GM18951 (cell line): ENCODE data around the gene BMPR1A.
"Not testable (repeated sequence)": the region's sequence is repeated elsewhere in the genome, so short reads cannot be mapped to it uniquely, and the experiment has no call there.

Experiments
- POLR2A ChIP-seq: IDR thresholded peaks from 4 replicates; pipeline ENCODE4 v1.6.1; 2011; ENCODE audit warnings: mild to moderate bottlenecking; ENCODE audit not compliant: insufficient read length, insufficient read depth; ENCODE audit errors: extremely low read depth
- in situ Hi-C: fragments of 300-500 bp; cut with MboI; formaldehyde crosslinking; loops from one replicate; pipeline ENCODE4 v1.12.0; 2022; ENCODE audit warnings: low sequenced_read_pairs, mixed read lengths, inconsistent platforms; ENCODE audit not compliant: unreplicated experiment

Gene BMPR1A

DNA sequence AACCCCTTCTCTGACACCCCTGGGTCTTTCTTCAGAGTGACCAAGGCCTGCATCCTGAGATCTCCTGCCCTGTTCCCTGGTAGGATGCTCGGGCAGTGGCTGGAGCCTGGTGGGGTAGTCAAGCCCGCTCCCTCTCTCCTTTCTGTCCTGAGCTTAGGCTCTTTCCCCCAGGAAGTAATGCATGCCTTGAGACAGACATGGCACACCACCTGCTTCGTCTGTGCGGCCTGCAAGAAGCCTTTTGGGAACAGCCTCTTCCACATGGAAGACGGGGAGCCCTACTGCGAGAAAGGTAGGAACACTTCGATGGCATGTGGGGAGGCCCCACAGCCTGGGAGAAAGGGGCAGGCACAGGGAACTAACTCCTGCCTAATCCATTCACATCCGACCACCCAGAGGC is 37.9 kb upstream of the BMPR1A start:
- in situ Hi-C loops, result no loop called here
- no peak for TF ChIP-seq POLR2A

DNA sequence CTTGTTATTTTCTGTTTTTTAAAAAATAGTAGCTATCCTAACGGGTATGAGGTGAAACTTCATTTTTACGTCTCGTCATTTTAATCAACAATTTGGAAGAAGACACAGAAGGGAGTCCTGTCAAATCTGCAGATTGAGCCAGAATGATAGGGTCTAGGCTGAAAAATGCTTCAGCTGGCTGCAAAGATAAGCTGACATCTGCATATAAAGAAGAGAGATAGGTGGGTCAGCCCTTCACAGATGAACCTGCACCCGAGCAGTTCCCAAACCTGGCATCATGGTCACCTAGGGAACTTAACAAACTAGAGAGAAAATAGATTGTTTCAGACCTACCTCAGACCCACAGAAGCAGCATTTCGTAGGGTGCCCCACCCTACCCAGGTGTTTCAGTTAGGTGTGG is 35.2 kb upstream of the BMPR1A start:
- in situ Hi-C loops, result no loop called here
- TF ChIP-seq POLR2A, result no peak

DNA sequence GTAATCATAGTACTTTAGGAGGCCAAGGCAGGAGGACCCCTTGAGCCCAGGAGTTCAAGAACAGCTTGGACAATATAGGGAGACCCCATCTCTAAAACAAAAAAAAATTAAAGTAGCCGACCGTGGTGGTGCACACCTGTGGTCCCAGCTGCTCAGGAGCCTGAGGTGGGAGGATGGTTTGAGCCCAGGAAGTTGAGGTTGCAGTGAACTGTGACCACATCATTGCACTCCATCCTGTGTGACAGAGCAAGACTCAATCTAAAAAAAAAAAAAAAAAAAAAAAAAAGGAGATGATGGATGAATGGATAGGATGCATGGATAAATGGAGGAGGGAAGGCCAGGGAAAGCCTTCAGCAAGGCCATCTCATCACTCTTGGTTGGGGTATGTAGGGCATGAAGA is 33.4 kb upstream of the BMPR1A start:
- TF ChIP-seq POLR2A, result no peak
- in situ Hi-C loops, result no loop called here

DNA sequence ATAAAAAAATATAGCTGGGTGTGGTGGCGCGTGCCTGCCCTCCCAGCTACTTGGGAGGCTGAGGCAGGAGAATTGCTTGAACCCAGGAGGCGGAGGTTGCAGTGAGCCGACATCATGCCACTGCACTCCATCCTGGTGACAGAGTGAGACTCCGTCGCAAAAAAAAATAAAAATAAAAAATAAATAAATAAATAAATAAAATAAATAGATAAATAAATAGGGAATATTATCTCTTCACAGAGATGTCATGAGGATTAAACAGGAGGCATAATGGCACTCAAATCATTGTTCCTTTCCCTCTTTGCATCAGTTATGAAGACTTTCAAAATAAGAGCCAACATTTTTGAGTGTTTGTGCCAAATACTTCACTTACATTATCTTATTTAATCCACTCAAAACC is 32.0 kb upstream of the BMPR1A start:
- TF ChIP-seq POLR2A, result no peak
- in situ Hi-C loops, result no loop called here

DNA sequence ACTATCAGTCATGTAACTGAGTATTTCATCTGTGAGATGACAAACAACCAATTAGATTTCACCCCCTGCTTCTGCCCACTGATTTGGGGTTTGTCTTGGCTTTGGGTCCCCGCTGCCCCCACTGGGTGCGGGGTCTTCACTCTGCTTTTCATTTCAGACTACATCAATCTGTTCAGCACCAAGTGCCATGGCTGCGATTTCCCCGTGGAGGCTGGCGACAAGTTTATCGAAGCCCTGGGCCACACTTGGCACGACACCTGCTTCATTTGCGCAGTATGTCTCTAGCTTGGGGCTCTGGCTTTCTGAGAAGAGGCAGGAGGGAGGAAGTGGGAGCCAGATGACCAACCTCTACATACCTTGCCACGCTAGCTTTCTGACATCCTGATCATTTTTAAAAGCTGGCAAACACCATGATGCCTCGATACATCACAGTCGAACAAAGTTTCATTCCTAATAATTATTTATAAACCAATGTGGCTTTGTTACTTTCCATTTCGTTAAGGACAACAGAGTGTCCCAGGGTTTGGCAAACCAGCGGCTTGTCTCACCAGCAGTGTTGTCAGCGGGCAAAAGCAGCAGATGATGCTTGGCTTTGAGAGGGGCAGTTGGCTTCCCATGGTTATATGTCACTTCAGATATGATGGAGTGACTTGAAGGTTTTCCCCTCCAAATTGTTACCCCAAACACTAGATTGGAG is 30.3 kb upstream of the BMPR1A start:
- in situ Hi-C loops, result no loop called here
- TF ChIP-seq POLR2A, result no peak

DNA sequence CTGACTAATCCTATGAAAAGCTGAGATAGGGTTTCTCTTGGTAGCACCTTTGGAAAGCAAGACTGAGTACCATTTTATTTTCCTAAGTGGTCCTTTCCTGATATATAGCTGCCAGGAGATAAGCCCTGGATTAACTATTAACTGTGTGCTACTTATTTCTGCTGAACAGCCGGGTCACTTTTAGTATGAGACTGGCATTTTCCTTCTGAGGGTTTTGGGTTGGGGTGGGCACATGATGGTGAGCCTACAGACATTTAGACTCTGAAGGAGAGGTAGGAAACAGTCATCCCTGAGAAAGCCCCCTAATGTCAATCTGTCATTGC is 29.8 kb upstream of the BMPR1A start:
- in situ Hi-C loops, result no loop called here
- no peak for TF ChIP-seq POLR2A

DNA sequence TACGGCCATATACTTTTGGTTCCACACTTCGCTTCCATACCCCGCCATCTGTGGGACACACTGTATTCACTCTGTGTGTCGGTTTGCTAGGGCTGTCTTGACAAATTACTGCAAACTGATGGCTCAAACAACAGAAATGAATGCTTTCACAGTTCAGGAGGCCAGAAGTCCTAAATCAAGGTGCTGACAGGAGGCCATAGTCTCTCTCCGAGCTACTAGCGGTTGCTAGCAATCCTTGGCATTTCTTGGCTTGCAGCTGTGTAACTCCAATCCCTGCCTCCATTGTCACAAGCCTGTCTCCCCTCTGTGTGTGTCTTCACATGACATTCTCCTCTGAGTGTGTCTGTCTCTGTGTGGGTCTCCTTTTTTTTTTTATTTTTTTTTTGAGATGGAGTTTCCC is 28.9 kb upstream of the BMPR1A start:
- TF ChIP-seq POLR2A, result no peak
- in situ Hi-C loops, result no loop called here

DNA sequence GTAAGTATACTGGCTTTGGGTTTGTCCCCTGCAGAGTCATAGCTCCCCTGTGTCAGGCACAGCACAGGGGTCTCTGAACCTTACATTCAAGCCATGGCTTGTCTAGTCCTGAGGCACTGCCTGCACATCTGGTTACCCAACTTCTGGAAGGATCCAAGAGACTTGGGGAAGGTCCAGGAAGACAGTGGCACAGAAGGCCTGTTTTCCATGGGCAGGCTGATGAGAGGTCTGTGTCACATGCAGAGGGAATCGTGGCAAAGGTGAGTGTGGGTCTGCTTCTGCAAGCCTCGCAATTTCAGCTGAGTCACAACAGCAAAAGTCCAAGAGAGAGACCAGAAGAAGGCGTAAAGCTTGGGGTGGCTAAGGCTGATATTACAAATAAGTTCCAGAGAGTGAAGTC is 28.4 kb upstream of the BMPR1A start:
- in situ Hi-C loops, result no loop called here
- no peak for TF ChIP-seq POLR2A

DNA sequence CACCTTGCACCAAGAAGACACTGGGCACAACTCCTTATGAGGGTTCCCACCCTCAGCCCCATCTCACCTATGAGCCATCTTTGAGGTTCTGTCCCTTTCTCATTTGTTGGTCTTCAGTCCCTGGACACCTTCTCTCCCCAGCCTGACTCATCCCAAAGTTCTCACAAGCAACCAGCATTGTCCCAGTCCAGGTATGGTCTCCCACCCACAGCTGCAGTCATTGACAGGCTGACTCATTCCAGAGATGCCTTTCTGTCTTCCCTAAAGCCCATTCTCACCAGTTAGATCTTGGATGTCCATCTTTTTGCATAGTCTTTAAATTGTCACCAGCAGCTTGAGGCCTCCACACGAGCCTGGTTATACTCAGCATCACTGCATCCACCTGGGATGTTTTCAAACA is 26.7 kb upstream of the BMPR1A start:
- no peak for TF ChIP-seq POLR2A
- in situ Hi-C loops, result no loop called here

DNA sequence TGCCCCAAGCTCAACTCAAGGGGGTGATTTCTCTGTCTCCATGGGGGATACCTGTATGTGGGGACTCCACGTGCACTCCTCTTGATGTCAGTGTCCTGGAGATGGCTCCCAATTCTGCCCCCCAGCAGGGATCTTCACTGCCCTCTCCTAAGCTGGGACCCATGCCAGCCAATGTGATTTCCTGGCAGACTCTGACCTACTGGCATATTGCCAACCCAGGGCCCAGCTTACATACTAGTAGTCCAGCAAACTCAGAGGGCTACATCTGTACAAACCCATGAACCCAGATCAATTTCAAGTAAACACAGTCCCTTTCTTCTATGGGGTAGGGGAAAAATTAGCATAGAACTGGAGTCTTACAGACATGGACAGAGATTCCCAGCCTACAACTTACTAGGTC is 26.2 kb upstream of the BMPR1A start:
- no peak for TF ChIP-seq POLR2A
- in situ Hi-C loops, result no loop called here

DNA sequence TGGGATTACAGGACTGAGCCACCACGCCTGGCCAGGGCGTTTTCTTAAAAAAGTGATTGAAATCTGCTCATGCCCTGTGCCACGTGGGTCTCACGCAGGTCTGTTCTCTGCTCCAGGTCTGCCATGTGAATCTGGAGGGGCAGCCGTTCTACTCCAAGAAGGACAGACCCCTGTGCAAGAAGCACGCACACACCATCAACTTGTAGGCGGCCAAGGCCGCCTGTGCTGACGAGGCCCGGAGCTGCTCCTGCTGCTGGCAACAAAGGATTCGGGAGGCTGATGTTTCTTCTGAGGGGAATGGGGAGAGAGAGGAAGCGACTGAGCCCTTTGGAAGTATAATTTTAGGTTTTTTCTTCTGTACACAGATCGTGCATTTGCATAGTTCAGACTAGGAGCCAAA is 23.6 kb upstream of the BMPR1A start:
- in situ Hi-C loops, result no loop called here
- no peak for TF ChIP-seq POLR2A

DNA sequence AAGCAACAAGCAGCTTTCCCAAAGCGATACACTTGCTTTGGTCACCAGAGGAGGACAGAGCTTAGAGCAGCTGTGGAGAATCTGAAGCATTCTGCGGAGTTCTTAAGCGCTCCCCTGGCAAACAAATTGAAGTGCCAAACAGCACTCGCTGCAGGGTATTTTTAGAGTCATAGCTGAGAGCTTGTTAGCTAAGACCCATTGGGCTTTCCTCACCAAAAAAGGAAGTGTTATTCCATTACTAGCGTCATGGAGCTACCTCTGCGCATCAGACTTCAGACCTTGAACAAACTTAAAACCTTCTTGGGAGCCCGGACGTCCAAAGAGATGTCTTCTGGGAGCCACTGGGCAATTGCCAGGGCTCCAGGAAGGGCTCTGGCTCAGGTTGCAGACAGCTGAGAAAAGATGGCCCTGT is 23.2 kb upstream of the BMPR1A start:
- in situ Hi-C loops, result no loop called here
- TF ChIP-seq POLR2A, result no peak

DNA sequence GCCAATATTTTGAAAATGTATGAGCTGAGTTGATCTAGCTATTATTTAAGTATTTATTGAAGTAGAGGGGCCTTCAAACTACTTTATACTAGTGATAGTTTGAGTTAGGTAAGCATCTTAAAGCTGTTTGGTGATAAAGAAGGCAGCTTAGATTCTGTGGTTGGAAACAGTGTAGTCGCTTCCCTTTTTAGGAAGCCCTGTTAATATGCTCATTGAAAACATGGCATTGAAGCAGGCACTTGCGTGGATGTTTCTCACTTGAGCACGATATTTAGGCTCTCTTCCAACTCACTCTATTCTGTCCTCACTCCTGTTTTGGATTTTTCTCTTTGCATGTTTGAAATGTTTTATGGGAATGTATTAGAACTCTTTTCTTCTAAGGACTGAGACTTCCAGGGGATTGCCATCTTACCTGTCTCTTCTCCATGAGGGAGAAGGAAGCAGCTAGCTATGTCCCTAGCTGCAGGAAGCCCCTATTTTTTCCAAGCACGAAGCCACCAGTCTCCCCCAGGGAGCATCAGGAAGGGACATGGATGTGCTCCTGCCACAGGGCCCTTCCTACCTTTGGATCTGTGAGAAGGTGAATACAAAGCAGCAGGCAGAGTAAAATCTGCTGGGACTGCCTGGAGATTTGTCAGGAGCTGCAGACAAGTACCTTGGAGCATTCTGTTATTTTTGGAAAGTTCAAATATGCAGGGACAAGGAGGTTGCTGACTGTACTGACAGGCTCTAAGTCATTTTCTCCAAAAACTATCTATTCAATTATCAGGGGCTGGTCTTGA is 22.0 kb upstream of the BMPR1A start:
- TF ChIP-seq POLR2A, result no peak
- in situ Hi-C loops, result no loop called here

DNA sequence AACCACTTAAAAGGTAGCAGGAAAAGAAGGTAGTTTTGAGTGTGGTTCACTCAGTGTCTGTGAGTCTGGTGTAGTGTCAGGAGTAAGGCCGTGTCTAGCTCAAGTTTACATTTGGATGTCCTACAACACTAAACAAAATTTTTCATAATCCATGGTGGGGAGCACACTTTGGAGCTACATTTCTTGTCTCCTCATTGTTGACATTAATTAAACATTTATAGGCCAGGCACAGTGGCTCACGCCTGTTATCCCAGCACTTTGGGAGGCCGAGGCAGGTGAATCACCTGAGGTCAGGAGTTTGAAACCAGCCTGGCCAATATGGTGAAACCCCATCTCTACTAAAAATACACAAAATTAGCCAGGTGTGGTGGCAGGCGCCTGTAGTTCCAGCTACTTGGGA is 21.1 kb upstream of the BMPR1A start:
- in situ Hi-C loops, result not testable (repeated sequence)
